HFF-Myc (cell line): ENCODE data around the gene ANKS1A.

Experiments used
- DNase-seq: peaks from one replicate; pipeline ENCODE4 v3.0.0-alpha.2; 2011; ENCODE audit warnings: low read depth; ENCODE audit errors: extremely low read depth
- H3K4me3 ChIP-seq: replicated peaks from 2 replicates; pipeline ENCODE4 v1.5.1; 2011; ENCODE audit warnings: low read depth, mild to moderate bottlenecking, control low read depth, low read length
- TF ChIP-seq, protein P1 (sequence below): IDR thresholded peaks from 2 replicates; pipeline ENCODE4 v1.5.1; 2012; ENCODE audit warnings: mild to moderate bottlenecking, low read depth, low read length, control low read depth; ENCODE audit errors: missing control alignments

The ANKS1A gene

DNA sequence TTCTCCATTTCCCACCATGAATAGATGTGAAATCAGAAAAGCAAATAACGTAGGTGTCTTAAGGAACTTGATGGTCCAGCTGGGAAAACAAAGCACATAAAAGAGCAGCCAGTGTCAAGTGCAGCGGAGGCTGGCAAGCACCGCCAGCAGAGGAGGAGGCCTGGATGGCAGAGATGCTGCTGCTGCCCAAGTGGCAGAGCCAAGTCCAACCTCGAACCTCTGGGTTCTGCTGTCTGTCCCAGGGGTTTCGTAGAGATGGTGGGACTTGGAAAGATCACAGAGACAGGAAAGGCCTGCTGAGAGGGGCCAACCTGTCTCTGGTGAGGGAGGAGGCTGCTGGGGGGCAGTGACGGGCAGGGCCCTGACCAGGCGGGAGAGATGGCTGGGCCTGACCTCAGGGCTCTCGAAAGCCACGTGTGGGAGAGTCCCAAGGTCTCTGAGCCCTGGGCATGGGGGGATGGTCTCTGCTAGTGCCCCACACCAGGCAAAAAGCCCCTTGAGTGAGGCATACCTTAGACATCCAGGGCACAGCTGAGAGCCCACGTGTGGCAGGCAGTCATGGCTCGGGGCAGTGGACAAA is 174.7 kb downstream of the ANKS1A start:
- no peak for DNase-seq
- TF ChIP-seq, protein P1, sequence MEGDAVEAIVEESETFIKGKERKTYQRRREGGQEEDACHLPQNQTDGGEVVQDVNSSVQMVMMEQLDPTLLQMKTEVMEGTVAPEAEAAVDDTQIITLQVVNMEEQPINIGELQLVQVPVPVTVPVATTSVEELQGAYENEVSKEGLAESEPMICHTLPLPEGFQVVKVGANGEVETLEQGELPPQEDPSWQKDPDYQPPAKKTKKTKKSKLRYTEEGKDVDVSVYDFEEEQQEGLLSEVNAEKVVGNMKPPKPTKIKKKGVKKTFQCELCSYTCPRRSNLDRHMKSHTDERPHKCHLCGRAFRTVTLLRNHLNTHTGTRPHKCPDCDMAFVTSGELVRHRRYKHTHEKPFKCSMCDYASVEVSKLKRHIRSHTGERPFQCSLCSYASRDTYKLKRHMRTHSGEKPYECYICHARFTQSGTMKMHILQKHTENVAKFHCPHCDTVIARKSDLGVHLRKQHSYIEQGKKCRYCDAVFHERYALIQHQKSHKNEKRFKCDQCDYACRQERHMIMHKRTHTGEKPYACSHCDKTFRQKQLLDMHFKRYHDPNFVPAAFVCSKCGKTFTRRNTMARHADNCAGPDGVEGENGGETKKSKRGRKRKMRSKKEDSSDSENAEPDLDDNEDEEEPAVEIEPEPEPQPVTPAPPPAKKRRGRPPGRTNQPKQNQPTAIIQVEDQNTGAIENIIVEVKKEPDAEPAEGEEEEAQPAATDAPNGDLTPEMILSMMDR: no peak
- H3K4me3 ChIP-seq: no peak overlapping the region

DNA sequence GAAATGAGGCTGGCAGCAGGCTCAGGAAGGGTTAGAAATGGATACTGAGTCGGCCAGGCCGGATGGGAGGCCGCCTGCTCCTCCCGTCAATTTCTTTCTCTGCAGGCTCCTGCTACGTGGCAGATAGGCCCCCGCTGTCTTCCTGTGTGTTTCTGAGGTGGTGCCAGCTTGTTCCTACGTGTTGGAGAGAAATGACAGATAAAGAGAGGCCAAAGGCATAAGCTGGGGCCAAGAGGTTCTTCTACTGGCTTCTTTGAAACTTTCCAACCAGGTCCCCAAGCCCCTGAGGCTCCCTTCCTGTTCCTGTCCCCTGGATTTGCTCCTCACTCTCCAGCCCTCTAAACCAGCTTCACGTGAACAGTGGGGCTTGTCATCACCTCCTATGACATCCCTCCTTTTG is 175.2 kb downstream of the ANKS1A start:
- DNase-seq: no peak
- TF ChIP-seq, protein P1: no peak
- H3K4me3 ChIP-seq: no peak overlapping the region

DNA sequence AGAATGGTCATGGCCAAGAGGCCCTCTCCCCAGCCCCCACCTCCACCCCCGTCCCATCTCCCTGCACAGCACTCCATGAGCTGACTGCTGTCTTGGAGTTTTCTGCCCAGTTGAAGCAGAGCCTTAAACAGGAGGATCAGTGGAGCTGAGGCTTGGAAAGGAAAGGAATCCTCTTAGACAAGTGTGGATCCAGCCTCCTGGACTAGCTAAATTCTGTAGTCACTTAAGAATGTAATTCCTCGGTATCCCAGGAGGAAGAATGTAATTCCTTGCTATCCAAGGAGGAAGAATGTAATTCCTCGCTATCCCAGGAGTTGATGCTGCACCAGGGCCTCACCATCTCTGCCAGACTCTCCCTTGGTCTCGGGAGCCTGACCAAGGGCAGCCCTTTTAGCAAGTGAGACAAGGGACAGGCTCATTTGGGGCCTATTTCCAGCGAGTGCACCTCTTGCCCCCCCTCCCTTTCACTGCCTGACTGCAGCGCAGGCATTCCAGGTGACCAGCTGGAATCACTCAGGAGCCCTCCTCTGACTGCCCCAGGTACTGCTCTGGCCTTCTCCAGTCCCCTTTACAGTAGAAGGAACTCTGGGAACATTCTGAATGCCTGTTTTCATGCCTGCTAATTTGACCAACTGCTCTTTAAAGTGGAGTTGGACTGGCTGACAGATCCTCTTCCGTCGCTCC is 175.8 kb downstream of the ANKS1A start:
- no peak overlapping the region for H3K4me3 ChIP-seq
- DNase-seq: no peak
- TF ChIP-seq, protein P1: no peak

DNA sequence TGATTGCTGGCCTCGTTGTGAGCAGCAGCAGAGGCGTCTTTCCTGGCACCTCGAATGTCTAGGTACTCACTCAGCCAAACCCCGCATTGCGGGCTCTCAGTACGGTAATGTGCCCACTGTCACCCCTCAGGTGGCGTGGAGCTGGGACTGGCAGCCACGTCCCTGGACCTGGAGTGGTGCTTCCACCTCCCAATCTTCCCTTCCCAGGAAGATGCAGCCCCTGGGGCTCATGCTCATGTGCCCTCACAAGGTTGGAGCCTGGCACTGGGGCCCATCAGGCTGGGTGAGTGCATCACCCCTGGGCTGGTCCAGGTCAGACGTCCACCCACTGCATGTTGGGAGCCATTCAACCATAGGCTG is 176.4 kb downstream of the ANKS1A start:
- H3K4me3 ChIP-seq: no peak overlapping the region
- DNase-seq: no peak
- TF ChIP-seq, protein P1: no peak

DNA sequence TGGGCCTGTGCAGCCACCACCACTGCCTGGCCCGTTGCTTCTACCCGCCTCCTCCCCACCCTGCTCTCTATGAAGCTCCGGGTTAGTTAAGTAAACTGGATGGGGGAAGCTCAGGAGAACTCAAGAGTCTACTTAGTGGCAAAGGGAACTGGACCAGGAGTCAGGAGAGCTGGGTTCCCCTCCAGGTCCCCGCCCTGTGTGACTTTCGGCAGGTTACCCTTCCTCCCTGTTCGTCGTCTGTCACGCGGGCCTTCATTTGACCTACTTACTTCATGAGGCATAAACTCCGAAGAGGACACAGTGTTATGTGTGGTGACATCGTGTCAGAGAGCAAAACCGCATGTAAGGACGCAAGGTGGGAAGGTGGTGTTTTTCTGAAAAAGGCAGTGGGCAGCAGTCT is 176.8 kb downstream of the ANKS1A start:
- H3K4me3 ChIP-seq: no peak overlapping the region
- no peak for DNase-seq
- TF ChIP-seq, protein P1: no peak

DNA sequence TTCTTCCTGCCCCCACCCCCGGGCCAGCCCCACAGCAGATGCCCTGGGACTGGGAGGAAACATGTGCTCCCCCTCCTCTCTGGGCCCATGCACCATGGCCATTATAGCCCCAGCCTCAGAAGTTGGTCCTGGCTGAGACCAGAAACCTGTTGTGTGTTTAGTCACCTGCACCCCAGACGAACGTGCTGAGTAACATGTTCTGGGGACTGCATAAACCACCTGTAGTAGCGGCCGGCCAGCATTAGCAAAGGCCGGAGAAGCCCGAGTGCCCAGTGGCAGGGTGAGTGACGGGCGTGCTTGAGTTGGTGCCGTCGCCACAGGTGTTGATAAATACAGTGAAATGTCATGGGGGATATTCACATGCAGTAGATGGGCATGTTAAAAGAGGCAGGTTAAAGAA is 178.2 kb downstream of the ANKS1A start:
- TF ChIP-seq, protein P1: no peak
- DNase-seq: no peak
- no peak overlapping the region for H3K4me3 ChIP-seq
